Tibial nerve (tissue), 4 donors: ENCODE data around the gene LDLRAP1.

ENCODE experiments used
- CTCF ChIP-seq, 5 experiments: fragments of 200-600 bp in 3 of 5; fragments of 450-650 bp in 2 of 5; sonication (generic) in 3 of 5; IDR thresholded peaks; one replicate each; pipeline ENCODE4 v1.5.1; 2016 to 2019; ENCODE audit warnings: antibody characterized with exemption in 5 of 5, mild to moderate bottlenecking in 3 of 5, moderate library complexity in 2 of 5
- EP300 ChIP-seq, 2 donors: sonication (generic); formaldehyde crosslinking; IDR thresholded peaks; one replicate each; pipeline ENCODE4 v1.6.1; 2017; ENCODE audit warnings: antibody characterized with exemption in 2 of 2, mild to moderate bottlenecking in 1 of 2
- POLR2A ChIP-seq, 2 donors: fragments of 450-650 bp; IDR thresholded peaks; one replicate each; pipeline ENCODE4 v1.6.1; 2017; ENCODE audit warnings: antibody characterized with exemption in 2 of 2, mild to moderate bottlenecking in 2 of 2, moderate library complexity in 2 of 2

DNA sequence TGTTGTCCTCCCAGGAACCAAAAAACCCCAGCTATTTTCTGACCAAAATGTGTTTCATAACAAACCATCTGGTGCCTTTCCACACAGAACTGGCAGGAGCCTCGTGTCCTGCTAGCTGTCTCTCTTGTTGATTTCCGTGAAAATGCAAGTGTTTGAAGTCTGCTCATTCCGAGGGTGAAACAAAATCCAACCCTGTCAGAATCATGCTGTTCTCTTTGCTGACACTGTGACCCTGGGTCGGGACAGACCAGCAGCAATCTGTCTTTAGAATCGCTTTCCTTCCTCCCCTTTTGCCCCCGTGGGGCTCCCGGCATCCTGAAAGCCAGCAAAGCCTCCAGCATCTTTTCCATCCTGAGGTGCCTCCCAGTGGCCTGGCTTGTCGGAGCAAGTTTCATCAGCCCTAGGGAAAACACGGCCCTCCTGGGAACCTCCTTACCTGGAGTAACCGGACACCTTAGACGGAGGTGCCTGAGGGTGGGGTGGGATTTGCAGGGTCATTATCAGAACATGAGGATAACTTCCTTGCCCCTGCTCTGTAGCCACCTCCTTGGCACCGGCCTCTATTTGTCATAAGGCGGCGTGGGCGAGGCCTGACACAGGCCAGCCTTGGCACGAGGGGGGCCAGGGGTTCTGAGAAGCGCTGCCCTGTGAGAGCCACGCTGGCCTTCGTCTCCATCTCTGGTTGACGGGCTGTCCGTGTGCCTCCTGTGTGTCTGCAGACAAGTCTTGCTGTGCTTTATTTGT, 24.9 kb downstream of the LDLRAP1 start:
- TF ChIP-seq CTCF (IDR thresholded peaks at IDR 0.05): peak in 1 of 5 experiments; percentile 24
- no peak for TF ChIP-seq POLR2A (IDR thresholded peaks at IDR 0.05)
- peak in 1 of 2 donors; percentile 81 for TF ChIP-seq EP300 (IDR thresholded peaks at IDR 0.05)
